ENCODE results near the gene LTBP3.

The LTBP3 gene

DNA sequence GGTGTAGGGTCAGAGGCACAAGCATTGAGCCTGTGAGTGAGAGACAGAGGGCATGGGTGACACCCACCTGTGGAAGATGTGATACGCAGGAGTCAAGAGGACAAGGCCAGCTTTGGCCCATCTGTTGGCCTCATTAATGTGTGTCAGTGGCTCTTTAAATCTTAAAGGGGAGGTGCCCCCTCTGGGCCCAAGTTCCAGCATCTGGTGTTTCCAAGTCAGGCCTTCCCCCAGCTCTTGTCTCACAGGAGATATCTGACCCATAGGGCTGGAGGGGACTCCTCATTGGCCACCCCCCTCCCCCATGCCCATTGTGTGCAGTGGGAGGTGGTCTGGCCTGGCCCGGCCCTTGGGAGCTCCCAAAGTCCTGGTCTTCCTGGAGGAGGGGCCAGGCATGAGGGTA is 28.5 kb upstream of the LTBP3 start:
- FAIRE-seq (no peak), DNase-seq (ENCODE audit: extremely low spot score, insufficient read length, low read depth) (no peak)

DNA sequence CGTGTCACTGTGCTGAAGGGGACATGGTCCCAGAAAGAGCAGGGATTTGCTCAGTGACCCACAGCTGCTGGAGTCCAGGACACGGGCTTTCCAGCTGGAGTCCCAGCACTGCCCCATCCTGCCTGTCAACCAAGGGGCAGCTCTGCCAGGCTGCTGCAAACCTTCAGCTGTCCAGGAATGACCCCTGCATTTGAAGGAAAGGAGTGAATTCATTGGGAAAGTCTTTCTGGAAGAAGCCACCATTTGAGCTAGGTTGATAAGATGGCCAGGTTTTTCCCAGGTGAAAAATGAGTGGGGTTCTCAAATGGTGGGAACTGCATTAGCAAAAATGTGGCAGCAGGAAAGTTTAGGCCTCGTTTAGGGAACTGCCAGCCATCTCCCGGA is 28.1 kb upstream of the LTBP3 start:
- DNase-seq (ENCODE audit: extremely low spot score, insufficient read length, low read depth) = no peak
- no peak for FAIRE-seq

DNA sequence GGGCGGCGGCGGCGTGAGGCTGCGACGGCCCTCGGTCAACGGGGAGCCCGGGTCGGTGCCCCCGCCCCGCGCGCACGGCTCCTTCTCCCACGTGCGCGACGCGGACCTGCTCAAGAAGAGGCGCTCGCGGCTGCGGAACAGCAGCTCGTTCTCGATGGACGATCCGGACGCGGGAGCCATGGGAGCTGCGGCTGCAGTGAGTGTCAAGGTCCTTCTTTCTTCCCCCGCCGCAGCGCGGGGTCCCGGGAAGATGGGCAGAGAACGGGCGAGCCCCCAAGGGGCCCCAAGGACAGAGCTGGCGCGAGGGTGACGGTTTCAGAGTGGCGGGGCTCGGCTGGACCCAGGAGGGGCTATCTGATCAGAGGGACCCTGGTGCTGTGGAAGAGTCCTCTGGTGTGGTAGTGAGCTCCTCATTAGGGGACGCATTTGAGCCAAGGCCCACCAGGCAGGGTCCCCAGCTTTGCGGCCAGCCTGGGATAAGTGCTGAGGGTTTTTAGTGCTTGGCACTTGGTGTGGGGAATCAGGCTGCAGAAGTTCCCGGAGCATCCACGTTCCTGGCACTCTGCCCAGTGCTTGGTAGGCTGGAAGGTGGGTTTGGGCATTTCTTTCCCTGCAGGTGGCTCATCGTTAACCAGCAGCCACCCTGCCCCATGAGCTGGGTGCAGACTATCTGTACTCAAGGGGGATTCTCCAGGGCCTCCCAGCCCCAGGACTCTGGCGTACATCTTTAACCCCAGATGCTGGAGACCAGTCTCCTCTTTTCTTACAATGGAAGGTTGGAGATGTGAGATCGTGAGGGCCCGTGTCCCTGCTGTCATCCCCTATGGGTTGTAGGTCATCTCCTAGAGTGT is 27.5 kb upstream of the LTBP3 start:
- FAIRE-seq (no peak), DNase-seq (ENCODE audit: extremely low spot score, insufficient read length, low read depth) (no peak)

DNA sequence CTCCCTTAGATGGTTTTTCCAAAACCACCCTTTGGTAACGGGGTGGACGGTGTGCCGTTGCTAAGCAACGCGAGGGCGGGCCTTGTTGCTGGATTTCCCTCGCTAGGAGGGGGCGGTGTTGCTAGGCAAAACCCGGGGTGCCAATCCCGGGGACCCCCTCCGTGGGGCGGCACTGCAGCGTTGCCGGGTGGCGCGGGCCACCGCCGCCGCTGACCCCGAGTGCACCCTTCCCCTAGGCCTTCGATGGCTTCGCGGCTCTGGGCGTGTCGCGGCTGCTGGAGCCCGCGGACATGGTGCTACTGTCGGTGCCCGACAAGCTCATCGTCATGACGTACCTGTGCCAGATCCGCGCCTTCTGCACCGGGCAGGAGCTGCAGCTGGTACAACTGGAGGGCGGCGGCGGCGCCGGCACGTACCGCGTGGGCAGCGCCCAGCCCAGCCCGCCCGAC is 26.6 kb upstream of the LTBP3 start:
- DNase-seq (ENCODE audit: extremely low spot score, insufficient read length, low read depth) = no peak
- FAIRE-seq = no peak

DNA sequence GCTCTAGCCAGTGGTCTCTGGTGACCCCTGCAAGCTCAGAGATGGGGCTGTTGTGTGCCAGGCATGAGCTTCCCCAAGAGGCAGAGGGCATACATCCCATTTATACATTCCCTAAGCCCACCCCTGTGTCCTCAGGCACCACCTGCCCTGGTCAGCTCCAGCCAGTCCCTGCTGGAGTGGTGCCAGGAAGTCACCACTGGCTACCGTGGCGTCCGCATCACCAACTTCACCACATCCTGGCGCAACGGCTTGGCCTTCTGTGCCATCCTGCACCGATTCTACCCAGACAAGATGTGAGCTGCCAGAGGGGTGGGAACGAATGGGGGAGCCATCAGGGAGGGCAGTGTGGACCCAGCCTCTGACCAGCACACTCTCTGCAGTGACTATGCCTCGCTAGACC is 25.9 kb upstream of the LTBP3 start:
- DNase-seq (ENCODE audit: extremely low spot score, insufficient read length, low read depth) = no peak
- no peak for FAIRE-seq

DNA sequence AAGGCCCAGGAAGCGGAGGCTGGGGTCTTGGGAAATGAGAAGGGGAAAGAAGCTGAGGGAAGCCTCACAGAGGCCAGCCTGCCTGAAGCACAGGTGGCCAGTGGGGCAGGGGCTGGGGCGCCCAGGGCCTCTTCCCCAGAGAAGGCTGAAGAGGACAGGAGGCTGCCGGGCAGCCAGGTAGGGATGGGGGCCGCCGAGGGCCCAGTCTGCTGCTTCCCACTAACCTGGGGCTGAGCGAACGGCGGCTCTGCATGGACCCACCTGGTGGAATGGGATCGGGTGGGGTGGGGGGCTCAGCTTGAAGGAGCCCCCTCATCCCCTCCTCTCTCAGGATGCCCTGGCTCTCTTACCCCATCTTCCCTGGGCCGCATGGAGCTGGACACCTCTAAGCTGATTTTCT is 25.4 kb upstream of the LTBP3 start:
- DNase-seq (ENCODE audit: extremely low spot score, insufficient read length, low read depth) (no peak), FAIRE-seq (no peak)

DNA sequence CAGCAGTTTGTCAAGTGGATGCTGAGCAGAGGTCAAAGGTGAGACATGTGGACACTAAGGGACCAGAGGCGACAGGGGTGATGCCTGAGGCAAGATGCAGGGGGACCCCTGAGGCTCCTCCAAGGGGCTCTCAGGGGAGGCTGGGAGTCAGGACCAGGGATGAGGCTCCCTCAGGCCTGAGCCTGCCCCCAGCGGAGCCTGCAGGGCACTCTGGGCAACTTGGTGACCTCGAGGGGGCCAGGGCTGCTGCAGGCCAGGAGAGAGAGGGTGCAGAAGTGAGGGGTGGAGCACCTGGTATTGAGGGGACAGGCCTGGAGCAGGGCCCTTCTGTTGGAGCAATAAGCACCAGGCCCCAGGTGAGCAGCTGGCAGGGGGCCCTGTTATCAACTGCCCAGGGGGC is 23.8 kb upstream of the LTBP3 start:
- no peak for DNase-seq (ENCODE audit: extremely low spot score, insufficient read length, low read depth)
- no peak for FAIRE-seq

DNA sequence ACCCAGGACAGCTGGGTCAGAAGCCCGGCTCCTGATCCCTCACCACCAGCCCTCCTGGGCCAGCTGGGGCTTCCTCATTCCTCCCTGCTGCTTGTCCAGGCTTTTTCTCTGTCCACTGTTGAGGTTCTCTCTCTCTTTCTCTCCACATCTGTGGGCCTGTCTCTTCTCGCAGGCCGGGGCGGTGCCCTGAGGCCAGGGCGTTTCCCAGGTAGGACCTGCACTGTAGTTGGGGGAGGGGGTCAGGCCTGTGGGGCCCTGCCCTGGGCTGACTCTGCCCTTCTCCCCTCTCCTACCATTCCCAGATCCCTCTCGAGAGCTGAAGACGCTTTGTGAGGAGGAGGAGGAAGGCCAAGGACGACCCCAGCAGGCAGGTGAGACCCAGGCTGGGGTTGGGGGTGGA is 22.6 kb upstream of the LTBP3 start:
- no peak for FAIRE-seq
- DNase-seq (ENCODE audit: extremely low spot score, insufficient read length, low read depth) = no peak

DNA sequence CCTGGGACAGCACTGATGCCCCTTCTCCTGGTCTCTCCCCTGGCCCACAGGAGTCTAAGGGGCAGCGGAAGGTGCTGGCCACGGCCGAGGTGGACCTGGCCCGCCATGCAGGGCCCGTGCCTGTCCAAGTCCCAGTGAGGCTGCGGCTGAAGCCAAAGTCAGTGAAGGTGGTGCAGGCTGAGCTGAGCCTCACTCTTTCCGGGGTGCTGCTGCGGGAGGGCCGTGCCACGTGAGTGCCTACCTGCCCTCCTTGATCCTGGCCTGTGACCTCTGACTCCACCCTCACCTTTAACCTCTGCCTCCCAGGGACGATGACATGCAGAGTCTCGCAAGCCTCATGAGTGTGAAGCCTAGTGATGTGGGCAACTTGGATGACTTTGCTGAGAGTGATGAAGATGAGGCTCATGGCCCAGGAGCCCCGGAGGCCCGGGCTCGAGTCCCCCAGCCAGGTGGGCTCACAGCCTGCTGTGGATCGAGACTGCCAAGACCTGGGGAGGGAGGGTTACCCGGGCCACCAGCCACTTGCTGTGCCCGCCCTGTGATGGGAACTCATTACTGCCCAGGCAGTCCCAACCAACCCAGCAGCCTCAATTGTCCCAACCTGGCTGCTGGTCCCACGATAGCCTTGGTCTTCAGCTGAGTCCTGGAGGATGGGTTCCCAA is 22.0 kb upstream of the LTBP3 start:
- FAIRE-seq = no peak

DNA sequence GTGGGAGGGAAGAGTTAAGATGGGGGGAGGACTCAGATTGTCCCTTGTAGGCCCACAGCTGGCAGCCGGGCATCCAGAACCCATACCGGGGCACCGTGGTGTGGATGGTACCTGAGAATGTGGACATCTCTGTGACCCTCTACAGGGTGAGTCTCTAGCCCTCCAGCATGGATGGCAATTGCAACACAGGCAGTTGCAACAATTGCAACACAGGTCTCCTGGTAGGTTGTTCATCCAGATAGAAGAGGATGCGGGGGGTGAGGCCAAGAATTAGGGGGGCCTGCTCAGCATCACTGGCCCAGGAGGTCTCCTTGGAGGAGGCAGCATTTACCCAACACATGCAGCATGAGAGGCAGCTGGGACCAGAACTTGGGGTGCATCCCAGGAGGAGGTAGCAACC is 21.1 kb upstream of the LTBP3 start:
- FAIRE-seq = no peak

More for the DNA sequence above, 22.0 kb upstream of the LTBP3 start:
- DNase-seq (ENCODE audit: extremely low spot score, insufficient read length, low read depth) = no peak

DNA sequence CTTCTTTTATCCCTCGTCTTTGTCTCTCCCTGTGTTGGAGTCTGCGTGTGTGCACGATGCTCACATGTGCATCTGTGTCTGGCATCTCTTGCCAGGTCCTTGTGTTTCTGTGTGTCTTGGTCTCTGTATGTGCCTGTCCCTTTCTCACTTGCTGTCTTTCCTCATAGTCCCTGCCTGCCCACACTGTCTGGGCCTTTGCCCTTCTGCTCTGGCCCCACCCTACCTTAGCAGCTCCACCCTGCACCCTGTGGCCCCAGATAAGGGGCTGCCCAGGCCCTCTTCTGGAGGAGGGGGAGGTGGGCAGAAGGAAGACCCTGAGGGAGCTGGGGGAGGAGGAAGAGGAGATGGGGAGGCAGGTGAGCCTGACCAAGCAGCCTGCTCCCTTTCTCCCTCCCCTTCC is 20.5 kb upstream of the LTBP3 start:
- DNase-seq (ENCODE audit: extremely low spot score, insufficient read length, low read depth) (no peak), FAIRE-seq (no peak)

More for the DNA sequence above, 21.1 kb upstream of the LTBP3 start:
- DNase-seq (ENCODE audit: extremely low spot score, insufficient read length, low read depth) = no peak

DNA sequence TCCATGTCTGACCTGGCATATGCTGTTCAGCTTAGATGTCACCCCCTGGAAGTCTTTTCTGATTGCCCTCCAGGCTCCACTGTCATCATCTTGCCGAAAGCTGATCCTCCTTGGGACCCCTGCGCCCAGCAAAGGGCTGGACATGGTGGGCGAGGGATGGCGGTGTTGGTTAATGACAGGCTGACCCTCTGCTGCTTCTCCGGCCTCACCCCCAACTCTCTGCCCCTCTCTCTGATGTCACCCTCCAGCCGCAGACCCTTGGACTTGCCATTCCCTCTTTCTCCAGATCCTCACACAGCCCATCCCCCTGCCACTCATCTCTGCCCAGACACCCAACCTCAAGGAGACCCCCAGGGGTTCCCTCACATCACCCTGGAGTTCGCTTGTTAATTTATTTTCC is 20.0 kb upstream of the LTBP3 start:
- DNase-seq (ENCODE audit: extremely low spot score, insufficient read length, low read depth) (no peak), FAIRE-seq (no peak)

DNA sequence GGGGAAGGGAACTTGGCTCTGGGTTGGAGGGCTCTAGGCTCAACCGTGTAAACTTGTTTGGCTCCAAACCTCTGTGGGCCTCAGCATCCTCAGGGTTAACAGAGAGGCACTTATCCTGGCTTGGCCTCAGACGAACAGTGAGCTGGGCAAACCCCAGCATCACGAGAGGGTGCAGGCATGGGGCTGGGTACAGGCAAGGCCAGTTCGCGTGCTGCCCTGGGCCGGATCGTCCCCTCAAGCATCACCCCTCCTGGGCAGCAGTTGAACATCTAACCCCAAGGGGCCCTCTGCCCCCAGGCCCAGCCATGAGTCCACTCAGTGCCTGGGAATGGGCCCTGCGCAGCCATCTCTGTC is 19.6 kb upstream of the LTBP3 start:
- no peak for FAIRE-seq
- no peak for DNase-seq (ENCODE audit: extremely low spot score, insufficient read length, low read depth)

DNA sequence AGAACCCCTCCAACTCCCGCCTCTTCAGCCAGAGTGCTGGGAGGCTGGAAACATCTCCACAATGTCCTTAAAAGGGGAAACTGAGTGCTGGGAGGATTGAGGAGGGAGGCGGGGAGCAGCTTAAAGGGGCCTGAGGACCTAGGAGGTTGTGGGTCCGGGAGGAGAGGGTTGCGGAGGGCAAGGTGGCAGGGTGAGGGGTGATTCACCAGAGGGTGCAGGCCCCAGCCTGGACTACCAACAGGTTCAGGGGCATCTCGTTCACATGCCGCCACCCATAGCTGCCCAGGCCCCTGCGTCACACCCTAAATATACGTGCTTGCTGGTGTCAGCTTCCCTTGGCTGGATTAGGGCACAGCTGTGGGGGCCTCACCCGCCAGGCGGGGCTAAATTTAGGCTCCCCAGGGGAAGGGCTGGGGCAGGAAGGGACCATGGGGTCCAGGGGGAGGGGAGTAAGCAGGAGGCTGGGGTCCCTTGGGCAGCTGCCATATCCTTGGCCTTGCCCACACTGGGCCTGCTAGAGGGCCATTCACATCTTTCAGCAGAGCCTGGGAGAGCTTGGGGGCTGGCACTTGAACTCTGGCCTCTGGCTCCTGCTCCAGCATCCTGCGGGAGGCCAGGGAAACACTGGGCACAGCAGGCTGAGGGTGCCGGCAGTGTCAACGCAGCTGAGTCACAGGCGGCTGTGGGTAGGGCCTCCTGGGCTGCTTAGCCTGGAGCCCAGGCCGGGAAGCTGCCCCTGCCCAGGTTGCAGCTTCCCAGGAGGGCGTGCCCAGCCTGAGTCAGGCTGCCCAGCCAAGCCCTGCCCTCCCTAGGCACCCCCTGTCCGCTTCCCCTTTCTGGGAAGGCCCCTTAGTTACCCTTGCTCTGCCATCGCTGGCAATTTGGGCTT is 19.0 kb upstream of the LTBP3 start:
- no peak for DNase-seq (ENCODE audit: extremely low spot score, insufficient read length, low read depth)

DNA sequence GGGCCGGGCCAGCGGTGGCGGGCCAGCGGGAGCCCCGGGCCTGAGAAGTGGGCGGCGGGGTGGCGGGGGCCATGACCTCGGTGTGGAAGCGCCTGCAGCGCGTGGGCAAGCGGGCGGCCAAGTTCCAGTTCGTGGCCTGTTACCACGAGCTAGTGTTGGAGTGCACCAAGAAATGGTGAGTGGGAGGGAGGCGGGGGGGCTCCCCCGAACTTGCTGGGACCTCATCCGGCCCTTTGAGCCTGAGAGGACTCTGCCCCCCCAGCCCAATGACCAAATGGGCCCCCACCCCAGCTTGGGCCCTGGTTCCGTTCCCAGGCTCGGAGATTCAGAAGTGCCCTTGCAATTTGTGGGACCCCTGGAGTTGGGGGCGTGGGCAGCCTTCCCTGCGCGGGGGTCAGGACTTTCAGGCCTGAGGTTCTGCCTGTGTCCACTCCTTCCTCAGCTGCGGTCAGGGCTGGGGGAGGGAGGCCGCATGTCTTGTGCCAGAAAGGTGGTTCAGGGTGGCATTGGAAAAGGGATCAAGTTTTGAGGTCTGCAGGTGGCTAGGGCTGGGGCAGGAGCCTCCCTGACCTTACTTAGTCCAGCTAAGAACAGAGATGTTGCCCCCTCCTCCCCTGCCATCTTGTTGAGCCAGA is 18.2 kb upstream of the LTBP3 start:
- no peak for DNase-seq (ENCODE audit: extremely low spot score, insufficient read length, low read depth)
- no peak for FAIRE-seq

More for the DNA sequence above, 19.0 kb upstream of the LTBP3 start:
- FAIRE-seq = peak; percentile 68

DNA sequence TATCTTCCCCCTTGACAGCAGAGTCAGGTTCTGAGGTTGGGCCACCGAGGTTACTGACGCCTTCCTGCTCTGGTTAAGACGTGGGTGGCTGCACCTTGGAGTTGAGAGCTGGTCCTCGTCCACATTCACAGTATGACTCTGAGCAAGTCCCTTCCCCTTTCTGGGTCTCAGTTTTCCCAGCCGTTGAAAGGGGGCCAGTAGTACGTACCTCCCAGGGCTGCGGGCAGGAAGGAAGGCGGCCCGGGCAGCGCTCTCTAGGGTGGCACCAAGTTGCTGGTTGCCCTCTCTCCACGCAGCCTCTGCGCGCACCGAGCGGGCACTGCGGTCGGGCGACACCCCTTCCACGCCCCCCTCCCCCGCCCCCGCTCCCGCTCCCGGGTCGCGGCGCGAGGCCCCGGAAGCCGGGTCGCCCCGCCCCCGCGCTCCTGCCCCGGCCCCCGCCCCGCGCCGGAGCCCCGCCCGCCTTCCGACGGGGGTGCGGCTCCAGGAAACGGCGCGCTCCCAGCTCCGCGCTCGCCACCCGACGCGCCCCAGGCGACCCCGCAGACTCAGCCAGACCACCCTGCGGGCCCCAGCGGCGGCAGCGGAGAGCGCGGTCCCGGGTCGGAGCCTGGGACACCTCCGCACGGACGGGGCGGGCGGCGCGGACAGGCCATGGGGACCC is 17.5 kb upstream of the LTBP3 start, which contains the start of gene EHBP1L1:
TSS of gene EHBP1L1 (plus strand) at position 486 of the 664 bp plus-strand sequence. CDS start 250 bp downstream, outside the sequence.
- FAIRE-seq = peak; percentile 91
- DNase-seq (ENCODE audit: extremely low spot score, insufficient read length, low read depth) = peak; percentile 71

DNA sequence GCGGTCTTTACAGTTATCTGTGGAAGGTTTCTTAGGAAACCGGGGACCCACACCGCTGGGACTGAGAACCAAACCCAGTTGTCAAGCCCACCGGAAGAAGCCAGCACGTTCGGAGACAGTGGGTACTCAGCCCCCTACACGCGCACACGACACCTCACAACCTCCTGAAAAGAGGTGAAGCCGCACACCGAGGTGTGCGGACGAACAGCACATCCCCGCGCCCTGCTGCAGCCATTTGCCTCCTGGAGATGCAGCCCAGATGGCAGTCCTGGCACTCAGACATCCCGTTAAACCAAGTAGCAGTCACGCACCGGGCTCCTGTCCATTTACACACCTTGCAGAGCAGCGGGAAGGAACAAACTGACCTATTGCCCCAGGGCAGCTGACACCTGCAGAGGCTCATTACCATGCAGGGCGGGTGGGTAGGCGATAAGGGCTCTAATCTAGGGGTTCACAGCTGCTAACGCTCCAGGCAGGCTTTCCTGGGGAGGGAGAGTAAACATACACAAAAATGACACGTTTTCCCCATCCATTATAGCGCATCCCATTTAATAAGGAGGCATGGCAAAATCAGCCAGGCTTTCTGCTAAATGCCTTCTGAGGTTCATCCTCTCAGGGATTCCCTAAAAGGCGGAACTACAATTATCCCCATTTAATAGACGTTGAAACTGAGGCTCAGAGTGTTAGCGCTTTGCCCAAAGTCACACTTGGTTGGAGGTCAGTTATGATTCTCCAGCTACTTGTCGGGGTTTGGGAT is 16.8 kb upstream of the LTBP3 start:
- FAIRE-seq (peak; percentile 45), DNase-seq (ENCODE audit: extremely low spot score, insufficient read length, low read depth) (no peak)

DNA sequence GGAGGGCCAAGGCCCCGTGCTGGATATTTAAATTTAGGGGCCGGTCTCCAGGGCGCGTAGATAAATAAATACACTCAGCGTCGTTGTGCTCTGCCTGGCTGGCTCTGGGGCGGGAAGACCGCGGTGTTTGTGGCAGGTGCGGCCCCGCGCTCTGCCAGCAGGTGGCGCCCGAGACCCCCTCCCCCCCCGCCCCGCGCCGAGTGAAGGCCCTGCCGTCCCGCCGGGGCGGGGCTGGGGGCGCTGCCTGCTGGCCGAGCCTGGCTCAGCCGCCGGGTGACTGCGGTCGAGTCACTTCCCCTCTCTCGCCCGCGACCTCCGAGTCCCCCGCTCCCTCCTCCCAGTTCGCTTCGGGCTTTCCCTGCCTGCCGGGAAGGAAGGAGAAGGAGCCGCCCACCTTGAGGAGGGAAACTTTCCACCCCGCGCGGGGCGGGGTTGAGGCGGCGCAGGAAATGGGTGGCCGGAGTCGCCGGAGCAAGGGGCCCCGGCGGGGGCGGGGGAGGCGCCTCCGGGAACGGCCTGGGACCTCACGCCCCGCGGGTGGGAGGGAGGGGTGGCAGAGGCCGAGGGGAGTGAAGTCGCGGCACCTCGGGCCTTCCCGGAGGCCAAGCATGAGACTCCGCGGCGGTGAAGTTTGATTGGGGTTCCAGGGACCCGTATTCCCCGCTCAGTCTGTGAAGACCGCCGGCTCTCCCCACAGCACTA is 16.1 kb upstream of the LTBP3 start:
- FAIRE-seq (peak; percentile 92), DNase-seq (ENCODE audit: extremely low spot score, insufficient read length, low read depth) (peak; percentile 85)
